ENCODE results near the gene HSPBP1.

Gene HSPBP1

GRCh38 chr19:55232986-55233385 lies 46.9 kb downstream of the HSPBP1 start:
- no peak for DNase-seq (ENCODE audit: low spot score)

GRCh38 chr19:55232286-55232602 lies 47.7 kb downstream of the HSPBP1 start:
- DNase-seq (ENCODE audit: low spot score): no peak

DNA sequence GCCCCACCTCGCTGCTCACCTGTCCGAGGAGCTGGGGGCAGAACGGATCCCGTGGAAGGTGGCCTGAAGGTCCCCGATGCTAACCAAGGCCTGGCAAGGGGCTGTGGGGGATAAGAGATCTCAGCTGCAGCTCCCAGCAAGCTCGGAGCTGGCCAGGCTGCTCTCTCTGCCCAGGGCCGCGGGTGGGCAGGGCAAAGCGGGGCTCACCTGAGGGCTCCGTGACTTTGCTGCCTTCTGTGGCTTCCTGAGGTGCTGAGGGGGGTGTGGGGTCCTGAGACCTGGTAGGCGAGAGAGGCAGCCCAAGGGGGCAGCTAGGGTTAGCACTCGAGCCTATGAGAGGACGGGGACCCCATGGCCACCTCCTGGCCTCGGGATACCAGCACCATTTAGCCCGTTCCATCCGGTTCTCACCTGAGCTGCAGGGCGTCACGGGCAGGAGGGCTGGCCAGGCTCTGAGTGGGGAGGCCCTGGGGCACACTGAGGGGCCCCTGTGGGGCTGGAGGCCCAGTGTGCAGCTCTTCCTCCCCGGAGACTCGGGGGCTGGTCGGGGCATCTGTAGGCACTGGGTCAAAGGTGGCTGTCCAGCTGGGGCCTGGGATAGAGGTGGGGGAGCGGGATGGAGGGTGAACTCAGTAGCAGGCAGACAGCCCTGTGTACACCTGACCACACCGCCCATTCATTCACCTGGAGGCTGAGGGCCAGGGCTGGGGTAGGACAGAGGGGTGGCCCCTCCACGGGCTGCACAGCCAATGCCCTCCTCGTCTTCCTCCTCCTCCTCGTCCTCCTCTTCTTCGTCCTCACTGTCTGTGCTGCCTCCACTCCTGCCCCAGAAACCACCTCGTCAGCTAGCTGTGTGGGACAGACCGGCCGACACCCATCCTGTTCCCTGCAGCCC lies 48.3 kb downstream of the HSPBP1 start:
- DNase-seq (ENCODE audit: low spot score): no peak

DNA sequence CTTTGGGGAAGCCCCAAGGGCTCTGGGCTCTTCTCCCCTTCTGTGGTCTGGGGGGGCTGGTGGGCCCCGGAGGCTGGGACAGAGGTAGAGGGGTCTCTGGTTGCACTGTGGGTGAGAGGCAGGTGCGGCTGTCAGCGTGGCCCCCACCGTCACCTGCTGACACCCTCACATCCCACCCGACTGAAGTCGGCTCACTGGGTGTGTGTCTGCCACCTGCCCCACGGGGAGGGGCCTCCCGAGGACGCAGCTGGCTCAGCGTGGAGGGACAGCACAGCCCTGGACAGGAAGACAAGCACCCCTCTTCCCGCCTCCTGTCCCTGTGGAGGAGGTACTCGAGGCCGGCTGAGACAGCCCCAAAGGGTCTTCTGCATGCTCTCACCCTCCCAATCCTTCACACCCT lies 49.1 kb downstream of the HSPBP1 start:
- no peak for DNase-seq (ENCODE audit: low spot score)

DNA sequence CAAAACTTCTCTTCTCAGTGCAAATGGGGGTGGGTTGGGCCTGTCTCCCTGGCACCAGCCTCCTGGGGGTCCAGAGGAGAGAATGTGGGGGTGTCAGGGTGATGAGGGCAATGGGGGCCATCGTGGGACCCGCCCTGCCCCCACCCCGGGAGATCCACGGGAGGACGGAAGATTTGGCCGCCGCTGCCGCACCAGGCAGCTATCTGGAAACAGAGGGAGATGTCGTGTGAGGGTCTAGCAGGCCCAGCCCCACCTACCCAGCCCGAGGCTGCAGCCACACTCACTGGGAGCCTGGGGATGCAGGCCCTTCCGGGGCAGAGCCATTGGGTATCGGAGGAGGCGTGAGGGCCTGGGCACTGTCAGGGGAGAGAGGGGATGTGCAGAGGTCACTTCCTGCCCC lies 49.6 kb downstream of the HSPBP1 start:
- DNase-seq (ENCODE audit: low spot score): no peak

DNA sequence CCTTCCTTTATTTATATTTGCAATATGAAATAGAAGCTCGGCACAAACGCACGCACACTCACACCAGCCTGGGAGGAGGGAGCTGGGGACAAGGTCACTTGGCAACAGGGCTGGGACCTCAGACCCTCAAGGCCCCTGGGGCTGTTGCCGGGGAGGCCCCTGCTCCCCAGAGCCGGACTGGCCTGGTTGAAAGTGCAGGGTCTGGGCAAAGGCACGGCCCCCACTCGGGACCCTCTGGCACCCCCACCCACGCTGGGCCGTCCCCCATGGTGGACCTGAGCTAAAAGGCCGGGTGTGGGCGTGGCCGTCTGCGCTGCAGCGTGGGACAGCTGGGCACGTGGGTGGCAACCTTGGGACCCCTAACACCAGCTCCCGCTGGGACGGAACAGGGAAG lies 50.1 kb downstream of the HSPBP1 start:
- no peak for DNase-seq (ENCODE audit: low spot score)

DNA sequence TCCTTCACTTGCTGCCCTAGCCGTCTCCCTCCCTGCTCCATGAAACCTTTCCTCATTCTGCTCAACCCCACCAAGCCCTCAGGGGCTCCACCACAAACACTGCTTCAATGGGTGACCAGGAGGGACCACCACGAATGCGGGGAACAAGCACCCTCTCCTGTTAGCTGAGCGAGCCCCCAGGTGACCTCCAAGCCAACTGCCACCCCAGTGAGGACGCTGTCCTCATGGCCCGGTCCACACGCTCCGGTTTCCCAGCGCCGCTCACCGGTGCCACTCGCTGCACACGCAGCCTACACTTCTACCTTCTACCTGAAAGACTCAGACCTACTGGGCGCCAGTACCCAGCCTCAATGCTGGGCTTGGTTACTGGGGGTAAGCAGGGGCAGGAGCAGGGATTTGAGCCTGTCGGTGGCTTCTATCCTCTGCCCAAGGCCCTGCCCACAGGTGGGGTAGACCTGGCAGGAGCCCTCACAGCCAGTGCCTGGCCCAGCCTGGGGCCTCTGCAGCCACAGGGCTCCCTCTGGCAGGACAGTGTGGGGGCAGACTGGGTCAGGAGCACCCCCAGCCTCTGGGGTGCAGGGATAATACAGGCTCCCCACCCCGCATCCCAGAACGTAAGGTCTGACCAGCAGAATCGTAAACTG lies 50.6 kb downstream of the HSPBP1 start:
- no peak for DNase-seq (ENCODE audit: low spot score)

DNA sequence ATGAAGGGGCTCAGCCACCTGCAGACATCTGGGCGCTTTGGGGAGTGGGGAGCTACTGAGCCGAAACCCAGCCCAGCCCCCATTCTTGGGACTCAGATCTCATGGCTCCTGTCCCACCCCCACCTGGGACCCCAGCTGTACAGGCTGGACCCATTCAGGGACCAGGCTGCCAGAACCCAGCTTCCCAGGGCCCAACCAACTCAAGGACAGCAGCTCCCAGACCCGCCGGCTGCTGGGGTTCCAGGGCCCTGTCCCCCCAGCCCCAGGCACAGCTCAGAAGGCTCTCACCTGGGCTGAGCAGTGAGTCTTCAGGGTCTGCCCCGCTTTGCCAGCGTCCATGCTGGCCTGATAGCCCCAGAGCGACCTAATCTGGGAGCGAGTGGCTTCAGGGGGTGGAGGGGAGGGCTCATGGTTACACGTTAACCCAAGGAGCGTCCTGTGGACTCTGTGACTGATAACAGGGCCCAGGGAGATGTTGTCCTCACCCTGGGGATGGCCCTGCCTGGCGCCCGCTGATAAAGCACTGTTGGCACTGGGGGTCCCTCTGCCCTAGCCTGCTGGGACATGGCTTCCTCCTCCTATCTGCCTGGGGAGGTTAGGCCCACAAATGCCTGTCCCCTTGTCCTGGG lies 51.4 kb downstream of the HSPBP1 start, which contains the start of gene TMEM86B:
TSS of gene TMEM86B (minus strand) at position 361 of the 629 bp plus-strand sequence. CDS start at position 339, 22 bp downstream.
- DNase-seq (ENCODE audit: low spot score): no peak

- no peak for DNase-seq (ENCODE audit: low spot score)
These were observed 51.9 kb downstream of the HSPBP1 start for GRCh38 chr19:55228015-55228391.

GRCh38 chr19:55227241-55228014 lies 52.5 kb downstream of the HSPBP1 start:
- no peak for DNase-seq (ENCODE audit: low spot score)

DNA sequence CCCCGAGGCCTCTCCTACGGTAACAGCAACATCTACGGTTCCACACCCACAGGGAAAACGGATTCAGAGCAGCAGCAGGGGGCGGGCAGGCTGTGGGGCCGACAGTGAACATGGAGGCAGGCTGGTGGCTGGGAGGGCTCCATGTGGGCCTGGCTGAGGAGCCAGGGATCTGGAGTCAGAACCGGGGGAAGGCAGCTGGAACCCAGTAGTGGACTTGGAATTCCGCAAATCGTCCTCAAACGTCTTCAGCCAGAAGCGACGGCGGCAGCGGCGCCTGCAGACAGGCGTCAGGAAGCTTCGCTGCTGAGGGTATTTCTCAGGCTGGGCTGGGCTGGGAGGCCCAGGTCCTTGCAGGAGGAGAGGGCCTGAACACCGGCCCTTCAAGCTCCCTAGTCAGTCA lies 53.1 kb downstream of the HSPBP1 start:
- no peak for DNase-seq (ENCODE audit: low spot score)

DNA sequence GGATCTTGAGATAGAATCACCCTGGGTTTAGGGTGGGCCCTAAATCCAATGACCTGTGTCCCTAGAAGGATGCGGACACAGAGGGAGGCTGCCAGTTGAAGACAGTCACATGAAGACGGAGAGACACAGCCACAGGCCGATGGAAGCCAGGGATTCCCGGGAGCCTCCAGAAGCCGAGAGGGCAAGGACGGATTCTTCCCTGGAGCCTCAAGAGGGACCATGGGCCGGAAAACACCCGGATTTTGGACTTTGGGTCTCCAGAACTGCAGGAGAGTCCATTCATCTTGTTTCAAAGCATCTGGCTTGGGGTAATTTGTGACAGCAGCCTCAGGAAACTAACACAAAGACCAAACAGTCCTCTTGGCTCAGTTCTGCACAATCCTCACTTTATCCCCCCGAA lies 53.6 kb downstream of the HSPBP1 start:
- DNase-seq (ENCODE audit: low spot score): no peak

- no peak for DNase-seq (ENCODE audit: low spot score)
These were observed 54.4 kb downstream of the HSPBP1 start for GRCh38 chr19:55225415-55225958.

- DNase-seq (ENCODE audit: low spot score): peak; percentile 41
These were observed 55.1 kb downstream of the HSPBP1 start for GRCh38 chr19:55224679-55225414.

- DNase-seq (ENCODE audit: low spot score): peak; percentile 49
These were observed 55.8 kb downstream of the HSPBP1 start for GRCh38 chr19:55224038-55224665.

DNA sequence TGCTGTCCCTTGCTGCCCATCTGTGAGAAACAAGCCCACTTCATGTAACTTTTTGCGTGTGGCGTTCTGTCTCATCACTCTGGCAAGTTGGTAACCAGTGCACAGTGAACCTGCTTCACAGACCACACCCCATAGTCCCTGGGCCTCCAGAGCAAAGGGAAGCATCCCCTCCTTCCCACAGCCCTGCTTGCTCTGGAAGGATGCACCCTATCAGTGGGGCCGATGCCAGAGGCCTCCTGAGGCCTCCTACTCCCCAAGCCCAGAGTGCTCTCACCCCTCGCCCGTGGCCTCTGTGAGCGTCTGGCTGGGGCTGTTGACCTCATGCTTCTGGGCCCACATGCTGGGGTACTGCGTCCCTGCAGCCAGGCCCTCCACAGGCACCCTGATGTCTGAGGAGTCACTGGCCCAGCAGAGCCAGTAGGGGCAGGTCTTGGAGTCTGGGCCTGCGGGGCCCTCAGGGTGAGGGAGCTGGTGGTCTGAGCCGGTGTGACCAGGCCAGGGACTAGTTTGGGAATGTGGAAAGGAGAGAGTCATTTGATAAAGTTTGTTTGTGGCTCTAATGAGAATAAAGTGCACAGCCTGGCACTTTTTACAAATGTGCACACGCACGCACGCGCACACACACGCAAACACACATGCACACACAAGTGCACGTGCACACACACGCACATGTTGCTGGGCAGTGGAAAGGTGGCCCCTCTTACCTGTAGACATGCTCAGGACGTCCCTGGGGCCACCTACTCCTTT lies 56.4 kb downstream of the HSPBP1 start:
- DNase-seq (ENCODE audit: low spot score): peak; percentile 43

DNA sequence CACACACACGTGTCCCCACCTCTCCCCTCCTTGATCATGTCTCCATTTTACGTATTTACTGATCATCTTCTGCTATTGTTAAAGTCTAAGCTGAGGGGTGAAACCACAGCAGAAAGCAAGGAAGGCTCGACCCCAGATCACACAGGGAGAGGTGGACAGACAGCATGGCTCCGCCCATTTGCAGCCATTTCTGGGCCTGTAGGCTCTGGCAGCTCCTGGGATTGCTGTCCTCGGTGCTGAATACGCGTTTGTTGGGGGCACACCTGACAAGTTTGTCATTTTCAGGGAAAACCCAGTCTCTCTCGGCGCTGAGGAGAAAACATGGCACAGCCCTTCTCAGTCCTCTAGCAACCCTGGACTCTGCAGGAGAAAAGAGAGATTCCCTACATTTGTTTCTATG lies 59.4 kb downstream of the HSPBP1 start:
- no peak for DNase-seq (ENCODE audit: low spot score)

- DNase-seq (ENCODE audit: low spot score): peak; percentile 92
These were observed 63.3 kb downstream of the HSPBP1 start for GRCh38 chr19:55216461-55217198.

DNA sequence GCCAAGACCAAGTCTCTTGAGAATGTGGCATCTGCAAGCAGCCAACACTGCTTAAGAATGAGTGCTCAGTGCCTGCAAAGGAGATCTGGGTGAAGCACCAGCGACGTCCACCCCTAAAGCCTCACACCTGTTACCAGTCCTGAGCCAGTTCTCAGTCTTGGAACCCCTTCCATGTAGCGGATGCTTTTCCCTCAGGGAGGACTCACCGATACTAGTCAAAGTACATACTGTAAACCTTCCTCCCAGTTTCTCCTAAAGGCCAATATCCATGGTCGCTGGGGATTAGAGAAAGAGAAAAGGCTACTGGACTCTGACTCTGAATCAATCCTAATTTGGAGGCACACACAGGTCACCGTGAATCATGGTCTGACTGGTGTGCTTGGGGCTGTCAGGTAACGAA lies 66.4 kb downstream of the HSPBP1 start:
- no peak for DNase-seq (ENCODE audit: low spot score)

Data from D341Med (cell line).